Activated T-helper 17 cell treated with anti-CD3 and anti-CD28 coated beads, Interleukin-2, amount 50 U/mL, for 72 hours (primary cell): ENCODE measurements around the gene TRAM2. TPM values are rescaled to one million over a fixed set of nuclear protein-coding genes. Genes with fewer than 3 reads are reported as not detected.
"Not testable (repeated sequence)": the region's sequence is repeated elsewhere in the genome, so short reads cannot be mapped to it uniquely, and the experiment has no call there.

ENCODE experiments used
- ATAC-seq: fragments of 150-1000 bp; cut with Tn5 transposase; replicated peaks from 2 replicates; pipeline ENCODE4 v1.10.0; 2021; ENCODE audit warnings: mild to moderate bottlenecking, moderate library complexity
- H3K27ac Mint-ChIP-seq: one replicate; pipeline ENCODE4 v1.8.0; 2022; ENCODE audit warnings: mixed read lengths
- H3K27me3 Mint-ChIP-seq: one replicate; pipeline ENCODE4 v1.8.0; 2022; ENCODE audit warnings: mixed read lengths
- H3K36me3 Mint-ChIP-seq: one replicate; pipeline ENCODE4 v1.8.0; 2022; ENCODE audit warnings: low read depth, mild to moderate bottlenecking, mixed read lengths
- H3K4me1 Mint-ChIP-seq: one replicate; pipeline ENCODE4 v1.8.0; 2022; ENCODE audit warnings: mixed read lengths
- H3K4me3 Mint-ChIP-seq: one replicate; pipeline ENCODE4 v1.8.0; 2022; ENCODE audit warnings: mild to moderate bottlenecking, mixed read lengths
- H3K9me3 Mint-ChIP-seq: one replicate; pipeline ENCODE4 v1.8.0; 2022; ENCODE audit warnings: mixed read lengths
- total RNA-seq, 2 donors: library from RNA; stranded (reverse); gene quantifications; one replicate each; pipeline ENCODE4 v1.2.3, GENCODE V29; 2022

The TRAM2 gene
- total RNA-seq, 2 donors from 2014 or later: 1.7 to 5.4 TPM

DNA sequence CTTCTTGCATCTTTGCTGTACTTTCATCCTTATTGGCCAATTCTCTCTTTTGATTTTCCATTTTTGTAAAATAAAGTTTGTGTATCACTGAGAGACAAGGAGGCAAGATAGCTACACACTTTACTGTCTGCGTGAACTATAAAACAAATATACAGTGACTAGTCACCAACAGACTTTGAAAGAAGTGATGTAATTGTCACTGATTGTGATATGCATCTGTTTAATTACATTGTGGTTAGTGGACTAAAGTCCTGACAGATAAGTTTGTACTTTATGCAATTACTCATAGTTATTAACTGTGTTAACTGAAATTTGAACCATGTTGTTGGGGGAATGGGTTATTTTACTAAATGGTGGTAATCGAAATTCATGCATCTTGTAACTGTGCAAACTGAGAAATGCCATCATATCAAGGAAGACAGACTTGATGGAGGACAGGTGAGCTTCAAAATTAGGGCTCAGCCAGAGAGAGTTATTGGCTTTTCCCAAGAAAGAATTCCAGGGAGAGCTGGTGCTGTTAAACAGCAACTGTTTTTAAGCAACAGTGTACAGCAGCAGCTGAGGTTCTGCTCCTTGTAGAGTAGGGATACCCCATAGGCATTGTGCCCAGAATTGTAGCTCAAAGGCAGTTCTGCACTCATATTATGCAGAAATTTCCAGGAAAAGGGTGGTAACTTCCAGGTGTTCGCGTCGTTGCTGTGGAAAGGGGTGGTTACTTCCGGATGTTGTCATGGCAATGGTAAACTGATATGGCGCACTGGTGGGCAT is 93.8 kb downstream of the TRAM2 start:
- Mint-ChIP-seq H3K27ac (no peak overlapping the region), H3K4me3 (no peak overlapping the region), H3K36me3 (no peaks in the 10 kb centered on the region), H3K9me3 (no peaks in the 10 kb centered on the region), H3K27me3 (no peaks in the 10 kb centered on the region), H3K4me1 (no peaks in the 10 kb centered on the region)
- ATAC-seq: no peak

DNA sequence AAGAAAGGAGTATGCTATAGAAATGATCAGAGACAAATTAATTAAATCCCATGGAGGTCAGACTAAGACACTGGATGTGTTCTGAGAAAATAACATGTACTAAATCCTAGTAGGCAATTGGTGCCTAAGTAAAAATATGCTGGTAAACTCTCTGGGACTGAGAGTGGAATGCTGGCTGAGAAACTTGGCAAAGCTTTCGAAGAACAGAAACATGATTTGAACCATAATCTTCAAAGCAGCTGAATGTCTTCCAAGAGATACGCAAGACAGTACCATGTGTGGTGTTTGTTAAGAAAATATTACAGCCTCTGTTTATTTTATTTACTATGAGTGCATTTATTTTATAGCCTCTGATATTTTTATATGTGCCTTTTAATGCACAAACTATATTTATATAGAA is 101.6 kb downstream of the TRAM2 start:
- Mint-ChIP-seq H3K27ac (no peak overlapping the region), H3K4me1 (no peaks in the 10 kb centered on the region), H3K36me3 (no peaks in the 10 kb centered on the region), H3K4me3 (no peak overlapping the region), H3K27me3 (no peaks in the 10 kb centered on the region), H3K9me3 (no peaks in the 10 kb centered on the region)
- no peak for ATAC-seq

DNA sequence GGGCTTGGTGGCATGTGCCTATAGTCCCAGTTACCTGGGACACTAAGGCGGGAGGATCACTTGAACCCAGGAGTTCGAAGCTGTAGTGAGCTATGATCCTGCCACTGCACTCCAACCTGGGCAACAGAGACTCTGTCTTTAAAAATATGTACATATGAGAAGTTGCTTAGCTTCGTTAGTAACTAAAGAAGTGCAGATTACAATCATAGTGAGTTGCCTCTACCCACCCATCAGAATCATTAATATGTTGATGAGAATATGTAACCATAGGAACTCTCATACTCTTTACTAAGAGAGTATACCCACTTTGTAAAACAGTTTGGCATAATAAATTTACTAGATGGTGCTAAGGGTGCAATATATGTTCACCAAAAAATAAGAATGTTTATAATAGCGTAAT is 102.7 kb downstream of the TRAM2 start:
- Mint-ChIP-seq H3K27me3 (no peaks in the 10 kb centered on the region), H3K4me3 (no peak overlapping the region), H3K36me3 (no peaks in the 10 kb centered on the region), H3K27ac (no peak overlapping the region), H3K9me3 (no peaks in the 10 kb centered on the region), H3K4me1 (no peaks in the 10 kb centered on the region)
- ATAC-seq: no peak

DNA sequence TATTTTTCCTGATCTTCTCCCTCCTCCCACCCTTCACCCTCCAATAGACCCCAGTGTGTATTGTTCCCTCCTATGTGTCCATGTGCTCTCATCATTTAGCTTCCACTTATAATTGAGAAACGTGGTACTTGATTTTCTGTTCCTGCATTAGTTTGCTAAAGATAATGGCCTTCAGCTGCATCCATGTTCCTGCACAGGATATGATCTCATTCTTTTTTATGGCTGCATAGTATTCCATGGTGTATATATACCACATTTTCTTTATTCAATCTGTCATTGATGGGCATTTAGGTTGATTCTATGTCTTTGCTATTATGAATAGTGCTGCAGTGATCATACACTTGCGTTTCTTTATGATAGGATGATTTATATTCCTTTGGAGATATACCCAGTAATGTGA is 115.7 kb downstream of the TRAM2 start:
- not testable (repeated sequence) for H3K4me3 Mint-ChIP-seq, H3K4me1 Mint-ChIP-seq, ATAC-seq, H3K27ac Mint-ChIP-seq, H3K27me3 Mint-ChIP-seq, H3K36me3 Mint-ChIP-seq, H3K9me3 Mint-ChIP-seq

DNA sequence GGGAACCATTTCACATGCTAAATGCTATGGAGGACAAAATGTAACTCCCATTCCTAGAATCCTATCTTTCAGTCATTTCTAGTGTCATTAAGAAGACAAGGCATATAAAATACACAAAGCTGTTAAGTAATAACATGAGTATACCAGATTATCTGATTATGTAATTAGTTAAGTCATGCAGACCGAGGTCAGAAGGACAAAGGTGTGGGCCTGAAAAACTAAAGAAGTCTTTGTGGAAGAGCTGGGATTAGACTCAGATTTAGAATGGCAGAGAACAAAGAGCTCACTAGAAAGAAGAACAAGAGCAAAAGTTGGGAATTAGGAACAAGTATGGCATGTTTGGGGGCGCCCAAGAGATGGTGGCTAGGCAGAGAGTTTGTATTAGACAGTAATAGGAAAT is 119.8 kb downstream of the TRAM2 start:
- Mint-ChIP-seq H3K4me1 (no peaks in the 10 kb centered on the region), H3K27me3 (no peaks in the 10 kb centered on the region), H3K4me3 (no peak overlapping the region), H3K27ac (no peak overlapping the region), H3K36me3 (no peaks in the 10 kb centered on the region), H3K9me3 (no peaks in the 10 kb centered on the region)
- ATAC-seq: no peak

DNA sequence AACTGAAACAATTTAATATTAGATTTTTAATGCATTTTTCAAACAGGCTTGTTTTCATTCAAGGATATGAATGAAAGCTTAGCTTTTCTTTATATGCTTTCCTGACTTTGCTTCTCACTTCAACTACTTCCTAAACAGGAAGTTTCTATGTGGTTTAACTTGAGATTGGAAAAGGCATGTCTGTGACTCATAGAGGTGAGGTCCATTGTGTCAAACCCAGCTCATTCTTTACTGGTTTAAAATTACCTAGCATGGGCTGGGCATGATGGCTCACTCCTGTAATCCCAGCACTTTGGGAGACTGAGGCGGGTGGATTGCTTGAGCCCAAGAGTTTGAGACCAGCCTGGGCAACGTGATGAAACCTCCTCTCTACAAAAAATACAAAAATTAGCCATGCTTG is 122.3 kb downstream of the TRAM2 start:
- Mint-ChIP-seq H3K4me3 (no peak overlapping the region), H3K36me3 (peaks cover 8% of the 10 kb centered on the region)

More for the DNA sequence above, 122.3 kb downstream of the TRAM2 start:
- peaks cover 11% of the 10 kb centered on the region for H3K9me3 Mint-ChIP-seq
- H3K4me1 Mint-ChIP-seq: no peaks in the 10 kb centered on the region
- H3K27ac Mint-ChIP-seq: no peak overlapping the region
- peaks cover 4% of the 10 kb centered on the region for H3K27me3 Mint-ChIP-seq
- no peak for ATAC-seq

Other genes with a start within 250 kb of the TRAM2 start
- gene PAQR8, start 214.9 kb downstream of the TRAM2 start, total RNA-seq: 1 to 10 TPM; 5.7 to 9.2 TPM
- gene EFHC1, start 156.7 kb downstream of the TRAM2 start, total RNA-seq: 1 to 10 TPM; 3.1 to 3.7 TPM
- gene TMEM14A, start 94.1 kb upstream of the TRAM2 start, total RNA-seq: 10 to 100 TPM; 14.1 to 20.3 TPM
- gene GSTA2, start 186.4 kb upstream of the TRAM2 start, total RNA-seq: not detected
- gene GSTA1, start 226.8 kb upstream of the TRAM2 start, total RNA-seq: not detected